NCI-H1930 (cell line): Measurements from ENCODE around the gene MOAP1.
"Not testable (repeated sequence)": the region's sequence is repeated elsewhere in the genome, so short reads cannot be mapped to it uniquely, and the experiment has no call there.

Experiments
- DNase-seq, 2 experiments: peaks; one replicate each; lab custom pipeline; 2025; lab: John Stamatoyannopoulos, UW

The MOAP1 gene

GRCh38 chr14:93146119-93146518 lies 38.6 kb downstream of the MOAP1 start:
- no peak for DNase-seq

GRCh38 chr14:93142854-93143652 lies 41.6 kb downstream of the MOAP1 start:
- no peak for DNase-seq

- DNase-seq: no peak
Measured at GRCh38 chr14:93137864-93138263, 46.8 kb downstream of the MOAP1 start.

GRCh38 chr14:93136508-93136907 lies 48.2 kb downstream of the MOAP1 start:
- not testable (repeated sequence) for DNase-seq

- DNase-seq: no peak
Measured at GRCh38 chr14:93136009-93136408, 48.7 kb downstream of the MOAP1 start.

GRCh38 chr14:93135399-93135798 lies 49.3 kb downstream of the MOAP1 start:
- DNase-seq: no peak

- no peak for DNase-seq
Measured at GRCh38 chr14:93133464-93133863, 51.2 kb downstream of the MOAP1 start.

- no peak for DNase-seq
Measured at GRCh38 chr14:93132472-93133065, 52.1 kb downstream of the MOAP1 start.
